K562 (cell line): ENCODE measurements around the gene TMPRSS11B. TPM values are rescaled to one million over a fixed set of nuclear protein-coding genes. Genes with fewer than 3 reads are reported as not detected.

Source experiments
- ATAC-seq: fragments of 200-7000 bp; cut with Tn5 transposase; 3 replicates; pipeline ENCODE4 v1.9.1; 2020; ENCODE audit warnings: moderate library complexity
- Bru-seq: library from RNA; stranded (reverse); fragments of 400-500 nt; gene quantifications from one replicate; lab custom pipeline; 2021; lab: Mats Ljungman, UMichigan
- BruChase-seq, 2 experiments: library from RNA; stranded (reverse); fragments of 400-500 nt; gene quantifications; one replicate each; lab custom pipeline; 2021; lab: Mats Ljungman, UMichigan
- BruUV-seq: library from RNA; stranded (reverse); fragments of 400-500 nt; replicated peaks from 2 replicates; lab custom pipeline; 2021; lab: Mats Ljungman, UMichigan
- CTCF ChIA-PET: fragments of 300-600 bp; formaldehyde crosslinking; extraction: SDS; loops from one replicate; lab custom pipeline; 2021; ENCODE audit warnings: low intra/inter-chr PET ratio; lab: Yijun Ruan, JAX
- POLR2A ChIA-PET: fragments of 300-600, 350-650 bp; sonication (Branson Sonifier 250); formaldehyde crosslinking; extraction: SDS; loops from one replicate; lab custom pipeline; 2021; ENCODE audit warnings: antibody characterized with exemption, inconsistent platforms; lab: Yijun Ruan, JAX
- DNase-seq, 4 experiments: peaks; one replicate each; pipeline versions ENCODE4 v3.0.0 to v3.0.0-alpha.2; 2011 to 2018; ENCODE audit warnings: low spot score in 3 of 4, mixed read lengths in 3 of 4; ENCODE audit errors: extremely low read depth in 1 of 4
- FAIRE-seq: peaks from 2 replicates; lab custom pipeline; 2011; peaks lifted over from hg19 to GRCh38; lab: Jason Lieb, UNC
- H2AFZ ChIP-seq: 2 replicates; pipeline ENCODE4 v1.6.0; 2011; ENCODE audit warnings: low read depth, low read length, control low read depth, inconsistent platforms
- H3K27ac ChIP-seq: fragments of 200-600 bp; 3 replicates; pipeline ENCODE4 v1.8.0; 2011; ENCODE audit warnings: low read depth, mild to moderate bottlenecking, control low read depth, inconsistent platforms, low read length, moderate library complexity, mixed read lengths; ENCODE audit errors: extremely low read depth
- H3K27me3 ChIP-seq, 2 experiments: fragments of 300-600 bp in 1 of 2; 2 replicates in 1 of 2; 3 replicates in 1 of 2; pipeline versions ENCODE4 v1.6.0 to v1.8.0; 2011; ENCODE audit warnings: inconsistent platforms in 2 of 2, low read length in 2 of 2, mild to moderate bottlenecking in 1 of 2, mixed read lengths in 1 of 2, moderate library complexity in 1 of 2; ENCODE audit not compliant: control insufficient read depth in 2 of 2, insufficient read depth in 2 of 2
- H3K36me3 ChIP-seq: fragments of 300-600 bp; 3 replicates; pipeline ENCODE4 v1.8.0; 2011; ENCODE audit warnings: mild to moderate bottlenecking, low read length, inconsistent platforms; ENCODE audit not compliant: control insufficient read depth, insufficient read depth
- H3K4me1 ChIP-seq, 2 experiments: fragments of 200-600 bp in 1 of 2; replicated peaks in 1 of 2; 2 replicates in 1 of 2; 3 replicates in 1 of 2; pipeline versions ENCODE4 v1.5.1 to v1.8.0; 2011; ENCODE audit warnings: inconsistent platforms in 2 of 2, low read length in 2 of 2, mild to moderate bottlenecking in 1 of 2, mixed read lengths in 1 of 2, moderate library complexity in 1 of 2; ENCODE audit not compliant: control insufficient read depth in 2 of 2, insufficient read depth in 2 of 2
- H3K4me2 ChIP-seq: 2 replicates; pipeline ENCODE4 v1.6.1; 2011; ENCODE audit warnings: low read length, control low read depth, inconsistent platforms, mixed read lengths; ENCODE audit not compliant: insufficient read depth
- H3K4me3 ChIP-seq: fragments of 200-600 bp; sonication (generic), shearing (Covaris generic); 2 replicates; pipeline ENCODE4 v1.5.1; 2016; ENCODE audit warnings: control low read depth, inconsistent platforms
- H3K79me2 ChIP-seq: fragments of 200-600 bp; 3 replicates; pipeline ENCODE4 v1.8.0; 2011; ENCODE audit warnings: low read length, inconsistent platforms; ENCODE audit not compliant: control insufficient read depth, insufficient read depth
- H3K9ac ChIP-seq, 2 experiments: 2 replicates each; pipeline versions ENCODE4 v1.6.0 to v1.6.1; 2011; ENCODE audit warnings: low read depth in 2 of 2, low read length in 2 of 2, control low read depth in 1 of 2, inconsistent platforms in 1 of 2, mild to moderate bottlenecking in 1 of 2, mixed read lengths in 1 of 2; ENCODE audit not compliant: insufficient read depth in 1 of 2
- H3K9me1 ChIP-seq: one replicate; pipeline ENCODE4 v1.6.0; 2011; ENCODE audit warnings: inconsistent platforms, mild to moderate bottlenecking, low read length, moderate library complexity; ENCODE audit not compliant: control insufficient read depth, insufficient read depth
- H3K9me3 ChIP-seq: replicated peaks from 2 replicates; pipeline ENCODE4 v1.5.1; 2011; ENCODE audit warnings: low read depth, low read length, inconsistent platforms; ENCODE audit not compliant: control insufficient read depth, insufficient read depth
- H4K20me1 ChIP-seq: replicated peaks from 2 replicates; pipeline ENCODE4 v1.6.1; 2011; ENCODE audit warnings: low read length, inconsistent platforms, mixed read lengths; ENCODE audit not compliant: control insufficient read depth, insufficient read depth
- HMBOX1 ChIP-seq: sonication (generic); IDR thresholded peaks from 2 replicates; pipeline ENCODE4 v1.6.1; 2016
- MYNN ChIP-seq, 2 experiments: sonication (generic); formaldehyde crosslinking in 1 of 2; IDR thresholded peaks; 2 replicates each; pipeline versions ENCODE4 v1.5.0 to v1.6.1; 2016 to 2020; ENCODE audit warnings: antibody characterized with exemption in 1 of 2, missing genetic modification reagents in 1 of 2
- NFIC ChIP-seq: fragments of 450-650 bp; IDR thresholded peaks from 2 replicates; pipeline ENCODE4 v1.6.1; 2017; ENCODE audit warnings: mild to moderate bottlenecking, inconsistent platforms
- RBM25 ChIP-seq: fragments of 200-400 bp; formaldehyde crosslinking; IDR thresholded peaks from 2 replicates; pipeline ENCODE4 v1.6.1; 2018; ENCODE audit warnings: low read length, low read depth, moderate library complexity; ENCODE audit not compliant: severe bottlenecking
- RNF219 ChIP-seq: fragments of 250-450 bp; sonication (Bioruptor Pico); IDR thresholded peaks from 2 replicates; pipeline ENCODE4 v1.5.0; 2022; ENCODE audit warnings: mild to moderate bottlenecking
- WGBS: fragments of 100-300 bp; shearing (Covaris generic); methylation state at CpG from one replicate; pipeline ENCODE4 v1.1.6; 2016; ENCODE audit warnings: low coverage, mixed read lengths; ENCODE audit not compliant: insufficient coverage; ENCODE audit errors: missing lambda C conversion rate; 5-methylcytosine and 5-hydroxymethylcytosine counted together
- in situ Hi-C: fragments of 300-500 bp; cut with MboI; formaldehyde crosslinking; loops from 4 replicates; pipeline ENCODE4 v1.15.0; 2018; ENCODE audit warnings: inconsistent platforms, mixed read lengths
- intact Hi-C: fragments of 100-400 bp; cut with micrococcal nuclease; formaldehyde crosslinking; loops from 2 replicates; pipeline ENCODE4 v1.14.2; 2022
- long read RNA-seq, 3 experiments: library from polyadenylated mRNA in 2 of 3; library from RNA in 1 of 3; unstranded in 2 of 3; stranded (forward) in 1 of 3; transcript quantifications; one replicate each; pipeline ENCODE4 v2.0.0, GENCODE V29; 2019 to 2022
- polyA minus RNA-seq, 3 experiments: library from RNA; depleted of rRNA, polyadenylated mRNA; stranded (reverse); fragments of >200 nt; gene quantifications; 2 replicates each; pipeline ENCODE4 v1.2.3, GENCODE V29; 2011
- polyA plus RNA-seq, 8 experiments: library from polyadenylated mRNA; depleted of rRNA in 4 of 8; stranded (reverse) in 5 of 8; unstranded in 3 of 8; fragments of >200 nt; fragmentation: Nextera tagmentation in 2 of 8; fragmentation: Illumina TruSeq in 1 of 8; extraction: Ambion mirVana in 2 of 8; extraction: Trizol in 1 of 8; gene quantifications; 2 replicates each; pipeline versions ENCODE4 v1.2.1 to v1.2.3, GENCODE V29; 2011 to 2014; ENCODE audit warnings: inconsistent platforms in 1 of 8, missing spikeins in 1 of 8
- total RNA-seq, 7 experiments: library from RNA; depleted of rRNA in 6 of 7; stranded (reverse); fragments of >200 nt in 6 of 7; fragmentation: Illumina TruSeq in 2 of 7; extraction: Trizol in 2 of 7; gene quantifications; 2 replicates each; pipeline versions ENCODE4 v1.2.1 to v1.2.3, GENCODE V29; 2011 to 2021; ENCODE audit warnings: low replicate concordance in 1 of 7

TMPRSS11B gene
- total RNA-seq (2011; cell fraction: chromatin; rRNA removed; ENCODE audit: low replicate concordance) = not detected in 2 replicates
- not detected in 2 replicates for total RNA-seq (2011; cell fraction: nucleolus; rRNA removed)
- total RNA-seq (2011; cell fraction: nucleoplasm; rRNA removed) = not detected in 2 replicates
- total RNA-seq (2014; rRNA removed) = not detected in 2 replicates
- 0.07 TPM in 1 of 2 replicates, not detected in the other for total RNA-seq (2014; rRNA removed; fragmentation: Illumina TruSeq; extraction: Trizol)
- not detected in 2 replicates for total RNA-seq (2015; rRNA removed; fragmentation: Illumina TruSeq; extraction: Trizol)
- not detected in 2 replicates for total RNA-seq (2021)
- polyA plus RNA-seq (2011; rRNA removed) = 0.03 TPM in 1 of 2 replicates, not detected in the other
- not detected in 2 replicates for polyA plus RNA-seq (2011; cell fraction: cytosol; rRNA removed)
- 0.13 and 0.18 TPM in 2 replicates for polyA plus RNA-seq (2011; cell fraction: nucleus; rRNA removed)
- 0.05 and 0.08 TPM in 2 replicates for polyA plus RNA-seq (2012)
- not detected in 2 replicates for polyA plus RNA-seq (2014; fragmentation: Illumina TruSeq; extraction: Trizol)
- polyA plus RNA-seq (2014; fragmentation: Nextera tagmentation; extraction: Ambion mirVana) = not detected
- 0.03 and 0.20 TPM in 2 replicates for polyA plus RNA-seq (2014; rRNA removed)
- not detected in 2 replicates for polyA minus RNA-seq (2011; rRNA and poly(A)+ RNA removed)
- polyA minus RNA-seq (2011; cell fraction: cytosol; rRNA and poly(A)+ RNA removed) = not detected in 2 replicates
- polyA minus RNA-seq (2011; cell fraction: nucleus; rRNA and poly(A)+ RNA removed) = not detected in 2 replicates
- percentile 9 among the genes with signal in this experiment for Bru-seq, nascent RNA
- BruChase-seq, experiment 1, labeled RNA remaining after a 2-hour chase = percentile 21 among the genes with signal in this experiment
- BruChase-seq, experiment 2, labeled RNA remaining after a 6-hour chase = percentile 26 among the genes with signal in this experiment
- long read RNA-seq, experiment 1 = 0 reads
- long read RNA-seq, experiment 2 = 0 reads
- long read RNA-seq, experiment 3 = 0 reads

- DNase-seq = no peak
- no peak for ATAC-seq
- POLR2A ChIA-PET = no interaction called here
- H3K27ac ChIP-seq = no peak within 1 kb of the TSS
- in situ Hi-C loops (no loop called here), intact Hi-C loops (no loop called here)
- no peak within 1 kb of the TSS for H3K4me3 ChIP-seq
- no TSS peak for BruUV-seq
- H3K9ac ChIP-seq = no peak within 1 kb of the TSS
- H3K4me2 ChIP-seq = no peak within 1 kb of the TSS
- H2AFZ ChIP-seq = no peak within 1 kb of the TSS; the same call in 1 of the 2 replicates
- 0 out of 2 replicates have a peak, but pooled peaks have one; percentile 48 for TF ChIP-seq HMBOX1
- no peak for TF ChIP-seq NFIC
- no peak for TF ChIP-seq RBM25
- TF ChIP-seq MYNN (IDR thresholded peaks at IDR 0.05) = no peak
- no peak for TF ChIP-seq MYNN (CRISPR knock-in tag; IDR thresholded peaks at IDR 0.05)
- TF ChIP-seq RNF219 (CRISPR knock-in tag) = no peak
- TF ChIP-seq, all 486 proteins: peak for 1
- no peaks in the 10 kb centered on the region for H3K27me3 ChIP-seq
- H3K36me3 ChIP-seq = no peaks in the 10 kb centered on the region
- 11% methylated on average over 6 of the region's 6 CpGs for WGBS
- no peaks in the 10 kb centered on the region for H3K9me3 ChIP-seq
- CTCF ChIA-PET = no interaction called here
- FAIRE-seq = no peak
- no peaks in the 10 kb centered on the region for H4K20me1 ChIP-seq
- H3K4me1 ChIP-seq = no peaks in the 10 kb centered on the region
- H3K9me1 ChIP-seq = no peaks in the 10 kb centered on the region
- H3K79me2 ChIP-seq = no peaks in the 10 kb centered on the region
Observed at GRCh38 chr4:68245594-68245993, at the start of gene TMPRSS11B. Gene TMPRSS11B (minus strand): TSS chr4:68245694. CDS start chr4:68245558, 136 bp downstream.
